ENCODE measurements around the gene ST7. TPM values are rescaled to one million over a fixed set of nuclear protein-coding genes. Genes with fewer than 3 reads are reported as not detected.

The ST7 gene
- total RNA-seq, 2 experiments from 2014 or later, result 9.6 to 10.7 TPM

DNA sequence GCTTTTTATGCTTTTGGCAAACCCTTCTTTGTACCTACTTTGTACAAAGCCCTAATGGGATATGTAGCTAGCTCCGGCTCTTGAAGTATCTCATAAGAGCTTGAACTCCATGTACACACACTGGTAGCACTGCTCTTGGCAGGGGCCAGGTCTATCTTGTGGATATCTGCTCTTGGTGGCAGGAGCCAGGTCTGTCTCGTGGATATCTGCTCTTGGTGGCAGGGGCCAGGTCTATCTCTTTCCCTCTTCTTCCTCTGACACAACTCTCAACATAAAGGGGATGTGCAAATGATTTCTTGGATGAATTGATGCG is 277.7 kb downstream of the ST7 start:
- no peaks in the 10 kb centered on the region for H3K79me2 ChIP-seq (ENCODE audit: insufficient read depth, low read depth, low read length)
- H3K27ac ChIP-seq (ENCODE audit: low read depth, low read length, poor library complexity, severe bottlenecking), result no peak overlapping the region
- no peaks in the 10 kb centered on the region for H3K9me3 ChIP-seq (ENCODE audit: low read length)
- no peak for TF ChIP-seq EZH2phosphoT487 (IDR thresholded peaks at IDR 0.05; ENCODE audit: borderline replicate concordance, low read depth, low read length)
- TF ChIP-seq, protein P1, sequence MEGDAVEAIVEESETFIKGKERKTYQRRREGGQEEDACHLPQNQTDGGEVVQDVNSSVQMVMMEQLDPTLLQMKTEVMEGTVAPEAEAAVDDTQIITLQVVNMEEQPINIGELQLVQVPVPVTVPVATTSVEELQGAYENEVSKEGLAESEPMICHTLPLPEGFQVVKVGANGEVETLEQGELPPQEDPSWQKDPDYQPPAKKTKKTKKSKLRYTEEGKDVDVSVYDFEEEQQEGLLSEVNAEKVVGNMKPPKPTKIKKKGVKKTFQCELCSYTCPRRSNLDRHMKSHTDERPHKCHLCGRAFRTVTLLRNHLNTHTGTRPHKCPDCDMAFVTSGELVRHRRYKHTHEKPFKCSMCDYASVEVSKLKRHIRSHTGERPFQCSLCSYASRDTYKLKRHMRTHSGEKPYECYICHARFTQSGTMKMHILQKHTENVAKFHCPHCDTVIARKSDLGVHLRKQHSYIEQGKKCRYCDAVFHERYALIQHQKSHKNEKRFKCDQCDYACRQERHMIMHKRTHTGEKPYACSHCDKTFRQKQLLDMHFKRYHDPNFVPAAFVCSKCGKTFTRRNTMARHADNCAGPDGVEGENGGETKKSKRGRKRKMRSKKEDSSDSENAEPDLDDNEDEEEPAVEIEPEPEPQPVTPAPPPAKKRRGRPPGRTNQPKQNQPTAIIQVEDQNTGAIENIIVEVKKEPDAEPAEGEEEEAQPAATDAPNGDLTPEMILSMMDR (conservative IDR thresholded peaks at IDR 0.05; ENCODE audit: low read length), result no peak
- H2AFZ ChIP-seq (ENCODE audit: low read length), result no peak overlapping the region
- intact Hi-C loops (cut with micrococcal nuclease; ENCODE audit: unreplicated experiment), result no loop called here
- ChIA-PET POLR2A (interaction anchor here (0.7 to 1.1 kb wide), 2 partner anchors 20 to 503 kb away, joined by 3 to 5 read pairs; no protein-coding TSS in a partner anchor), CTCF (ENCODE audit: unreplicated experiment) (no interaction called here)
- no peak for DNase-seq (ENCODE audit: low spot score)
- H3K4me3 ChIP-seq (ENCODE audit: low read depth, low read length, poor library complexity, severe bottlenecking), result no peak overlapping the region
- H3K4me1 ChIP-seq (ENCODE audit: insufficient read depth, low read length, poor library complexity, severe bottlenecking), result no peaks in the 10 kb centered on the region
- no peaks in the 10 kb centered on the region for H4K20me1 ChIP-seq (ENCODE audit: insufficient read depth, low read length)
- no peaks in the 10 kb centered on the region for H3K9me2 ChIP-seq (ENCODE audit: insufficient read depth, low read length)
- no TSS peak for BruUV-seq (replicated peaks)
- H3K4me2 ChIP-seq (ENCODE audit: low read length), result no peak overlapping the region
- H3K36me3 ChIP-seq (ENCODE audit: insufficient read depth, low read length), result no peaks in the 10 kb centered on the region

DNA sequence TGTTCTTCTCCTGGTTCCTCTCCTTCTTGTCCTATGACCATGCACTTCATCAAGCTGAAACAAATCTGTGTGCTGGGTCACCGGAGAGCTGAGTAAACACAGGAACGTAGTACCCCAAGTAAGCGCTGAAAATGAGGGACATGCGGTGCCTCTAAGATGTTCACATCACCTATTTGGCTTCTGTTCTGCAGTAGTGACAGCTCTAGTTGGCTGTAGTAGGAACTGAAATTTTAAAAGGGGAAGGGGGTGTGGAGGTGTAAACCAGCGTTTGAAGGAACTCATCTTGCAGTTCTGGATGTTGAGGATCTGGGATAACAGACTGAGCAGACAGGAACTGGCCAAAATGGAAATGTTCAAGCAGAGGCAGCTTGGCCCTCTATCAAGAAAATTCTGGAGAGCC is 284.3 kb downstream of the ST7 start:
- BruUV-seq (replicated peaks), result no TSS peak
- H3K4me2 ChIP-seq (ENCODE audit: low read length), result no peak overlapping the region
- ChIA-PET POLR2A (interaction anchor here (0.7 kb wide), 1 partner anchor 29 kb away, joined by 3 read pairs; no protein-coding TSS in a partner anchor), CTCF (ENCODE audit: unreplicated experiment) (no interaction called here)
- no peaks in the 10 kb centered on the region for H3K9me3 ChIP-seq (ENCODE audit: low read length)
- H3K4me1 ChIP-seq (ENCODE audit: insufficient read depth, low read length, poor library complexity, severe bottlenecking), result no peaks in the 10 kb centered on the region
- no peak for DNase-seq (ENCODE audit: low spot score)
- no peak overlapping the region for H3K4me3 ChIP-seq (ENCODE audit: low read depth, low read length, poor library complexity, severe bottlenecking)
- H3K9me2 ChIP-seq (ENCODE audit: insufficient read depth, low read length), result no peaks in the 10 kb centered on the region
- H3K79me2 ChIP-seq (ENCODE audit: insufficient read depth, low read depth, low read length), result no peaks in the 10 kb centered on the region
- H4K20me1 ChIP-seq (ENCODE audit: insufficient read depth, low read length), result no peaks in the 10 kb centered on the region
- no peak for TF ChIP-seq EZH2phosphoT487 (IDR thresholded peaks at IDR 0.05; ENCODE audit: borderline replicate concordance, low read depth, low read length)
- TF ChIP-seq, protein P1 (conservative IDR thresholded peaks at IDR 0.05; ENCODE audit: low read length), result no peak
- intact Hi-C loops (cut with micrococcal nuclease; ENCODE audit: unreplicated experiment), result no loop called here
- H3K36me3 ChIP-seq (ENCODE audit: insufficient read depth, low read length), result no peaks in the 10 kb centered on the region
- H3K27ac ChIP-seq (ENCODE audit: low read depth, low read length, poor library complexity, severe bottlenecking), result no peak overlapping the region
- no peak overlapping the region for H2AFZ ChIP-seq (ENCODE audit: low read length)

- Histone ChIP-seq H3K9me2 (ENCODE audit: insufficient read depth, low read length) (no peaks in the 10 kb centered on the region), H3K4me3 (ENCODE audit: low read depth, low read length, poor library complexity, severe bottlenecking) (no peak overlapping the region), H2AFZ (ENCODE audit: low read length) (no peak overlapping the region), H3K79me2 (ENCODE audit: insufficient read depth, low read depth, low read length) (no peaks in the 10 kb centered on the region), H4K20me1 (ENCODE audit: insufficient read depth, low read length) (no peaks in the 10 kb centered on the region), H3K27ac (ENCODE audit: low read depth, low read length, poor library complexity, severe bottlenecking) (no peak overlapping the region), H3K9me3 (ENCODE audit: low read length) (no peaks in the 10 kb centered on the region), H3K4me2 (ENCODE audit: low read length) (no peak overlapping the region), H3K4me1 (ENCODE audit: insufficient read depth, low read length, poor library complexity, severe bottlenecking) (no peaks in the 10 kb centered on the region), H3K36me3 (ENCODE audit: insufficient read depth, low read length) (no peaks in the 10 kb centered on the region)
- BruUV-seq (replicated peaks), result no TSS peak
- TF ChIP-seq, protein P1 (conservative IDR thresholded peaks at IDR 0.05; ENCODE audit: low read length), result no peak
- no peak for TF ChIP-seq EZH2phosphoT487 (IDR thresholded peaks at IDR 0.05; ENCODE audit: borderline replicate concordance, low read depth, low read length)
- ChIA-PET POLR2A (no interaction called here), CTCF (ENCODE audit: unreplicated experiment) (no interaction called here)
- DNase-seq (ENCODE audit: low spot score), result no peak
- intact Hi-C loops (cut with micrococcal nuclease; ENCODE audit: unreplicated experiment), result no loop called here
Measured at GRCh38 chr7:117238472-117238871, 285.2 kb downstream of the ST7 start.

All from OCI-LY7 (cell line).